ENCODE data around the gene PHKG2. TPM values are rescaled to one million over a fixed set of nuclear protein-coding genes. Genes with fewer than 3 reads are reported as not detected.

The PHKG2 gene, protein sequence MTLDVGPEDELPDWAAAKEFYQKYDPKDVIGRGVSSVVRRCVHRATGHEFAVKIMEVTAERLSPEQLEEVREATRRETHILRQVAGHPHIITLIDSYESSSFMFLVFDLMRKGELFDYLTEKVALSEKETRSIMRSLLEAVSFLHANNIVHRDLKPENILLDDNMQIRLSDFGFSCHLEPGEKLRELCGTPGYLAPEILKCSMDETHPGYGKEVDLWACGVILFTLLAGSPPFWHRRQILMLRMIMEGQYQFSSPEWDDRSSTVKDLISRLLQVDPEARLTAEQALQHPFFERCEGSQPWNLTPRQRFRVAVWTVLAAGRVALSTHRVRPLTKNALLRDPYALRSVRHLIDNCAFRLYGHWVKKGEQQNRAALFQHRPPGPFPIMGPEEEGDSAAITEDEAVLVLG
- total RNA-seq, result 10.7 and 15.0 TPM in 2 replicates

DNA sequence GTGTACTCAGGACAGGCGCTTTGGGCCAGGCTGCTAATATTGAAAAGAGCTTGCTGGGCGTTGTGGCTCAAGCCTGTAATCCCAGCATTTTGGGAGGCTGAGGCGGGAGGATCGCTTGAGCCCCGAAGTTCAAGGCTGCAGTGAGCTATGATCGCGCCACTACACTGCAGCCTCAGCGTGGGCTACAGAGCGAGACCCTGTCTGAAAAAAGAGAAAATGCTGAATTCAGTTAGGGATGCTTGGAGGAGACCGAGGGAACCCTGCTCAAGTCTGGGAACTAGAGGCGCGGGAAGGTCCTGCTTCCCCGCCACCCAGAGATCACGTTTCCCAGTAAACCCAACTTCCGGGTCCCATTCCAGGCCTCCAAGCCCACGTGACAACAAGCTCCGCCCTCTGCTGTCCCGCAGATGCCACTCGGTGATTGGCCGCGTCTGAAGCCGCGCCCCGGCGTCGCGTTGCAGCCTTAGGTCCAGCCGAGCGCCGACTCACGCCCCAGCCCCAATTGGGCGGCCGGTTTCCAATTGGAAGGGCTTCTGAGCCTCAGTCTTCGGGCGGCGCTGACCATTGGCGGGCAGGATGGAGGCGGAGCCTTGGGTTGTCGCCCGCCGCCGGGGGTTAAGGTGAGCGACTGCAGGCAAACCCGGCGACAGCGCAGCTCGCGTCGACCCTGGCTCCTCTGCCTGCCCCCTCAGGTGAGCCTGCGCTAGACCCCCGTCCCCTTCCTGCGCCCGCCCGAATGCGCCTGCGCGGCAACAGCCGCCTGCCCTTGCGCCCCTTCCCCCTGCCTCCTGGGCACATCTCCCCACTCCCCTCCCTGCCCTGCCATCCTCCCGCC is at the start of gene PHKG2:
PHKG2 (plus strand) TSS at position 627 of the 835 bp plus-strand sequence. CDS start 396 bp downstream, outside the sequence.

GRCh38 chr16:30698816-30699614 is 49.2 kb upstream of the PHKG2 start, which contains the start of gene SRCAP:
Gene SRCAP, plus strand, starts transcription at chr16:30699171. Its CDS starts 1,654 bp downstream, at chr16:30700825.

DNA sequence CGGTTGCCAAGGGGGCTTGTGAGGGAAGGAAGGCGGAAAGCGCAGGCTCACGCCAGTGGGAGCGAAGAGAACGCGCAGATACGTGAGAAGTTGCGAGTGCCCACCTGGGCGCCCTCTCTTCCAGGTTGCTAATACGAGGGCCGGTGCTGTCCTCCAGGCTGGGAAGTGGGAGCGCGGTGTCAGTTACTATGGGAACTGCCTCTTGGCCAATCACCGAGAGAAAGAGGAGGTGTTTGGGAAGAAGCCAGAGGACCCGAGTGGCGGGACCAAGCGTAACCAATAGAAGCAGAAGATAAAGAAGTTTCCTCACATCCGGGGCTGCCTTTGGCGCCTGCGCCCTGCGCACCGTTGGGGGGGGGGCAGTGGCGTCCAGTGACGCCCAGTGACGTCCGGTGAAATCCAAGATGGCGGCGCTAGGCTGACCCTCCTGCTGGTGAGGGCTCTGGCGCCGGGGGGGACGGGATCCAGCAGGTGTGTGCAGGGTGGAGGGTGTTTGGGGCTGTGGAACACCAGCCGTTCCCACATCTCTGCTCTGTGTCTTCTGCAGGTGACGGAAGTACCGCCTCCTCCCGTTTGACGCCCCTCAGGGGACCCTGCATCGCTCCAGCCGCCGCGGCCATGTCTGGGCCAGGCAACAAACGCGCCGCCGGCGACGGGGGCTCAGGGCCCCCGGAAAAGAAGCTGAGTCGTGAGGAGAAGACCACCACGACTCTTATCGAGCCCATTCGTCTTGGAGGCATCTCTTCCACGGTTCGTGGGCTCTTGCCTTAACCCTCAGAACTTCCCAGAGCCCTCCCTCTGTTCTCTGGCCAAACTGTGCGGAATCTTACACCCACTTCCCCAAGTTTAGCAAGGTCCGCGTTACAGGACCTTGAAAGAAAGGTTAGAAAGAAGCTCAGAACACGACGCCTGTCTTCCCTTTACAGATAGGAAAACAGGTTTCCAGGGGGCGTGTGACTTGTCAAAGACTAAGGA is 14.0 kb downstream of the PHKG2 start, which contains the start of the genes CFAP119 and RNF40:
CFAP119 (minus strand) TSS at position 135 of the 975 bp plus-strand sequence. CDS start 314 bp downstream, outside the sequence.
RNF40 (plus strand) TSS at position 395 of the 975 bp plus-strand sequence; CDS start at position 619, 224 bp downstream.

GRCh38 chr16:30786936-30787612 is 38.8 kb downstream of the PHKG2 start, which contains the start of gene ZNF629:
Gene ZNF629, minus strand, starts transcription at chr16:30787205. Its CDS starts 2,723 bp downstream, at chr16:30784482.

Other genes starting within 250 kb of the PHKG2 start
- 9.4 and 13.2 TPM in 2 replicates for gene ZNF768, start 221.9 kb upstream of the PHKG2 start, total RNA-seq
- 3.9 and 8.4 TPM in 2 replicates for gene ZNF747, start 213.6 kb upstream of the PHKG2 start, total RNA-seq
- 2.8 and 3.5 TPM in 2 replicates for gene ZNF764, start 190.1 kb upstream of the PHKG2 start, total RNA-seq
- 9.1 and 10.6 TPM in 2 replicates for gene ZNF688, start 176.7 kb upstream of the PHKG2 start, total RNA-seq
- 6.8 and 10.0 TPM in 2 replicates for gene ZNF785, start 162.7 kb upstream of the PHKG2 start, total RNA-seq
- gene ZNF689, start 138.0 kb upstream of the PHKG2 start, total RNA-seq, result 2.9 and 4.0 TPM in 2 replicates
- gene PRR14, start 97.5 kb upstream of the PHKG2 start, total RNA-seq, result 5.8 and 8.1 TPM in 2 replicates
- 13.3 and 18.6 TPM in 2 replicates for gene FBRS, start 90.0 kb upstream of the PHKG2 start, total RNA-seq
- 20.4 and 51.7 TPM in 2 replicates for gene SRCAP, start 49.3 kb upstream of the PHKG2 start, total RNA-seq
- 0.65 and 0.82 TPM in 2 replicates for gene CFAP119, start 13.6 kb downstream of the PHKG2 start, total RNA-seq
- gene RNF40, start 13.9 kb downstream of the PHKG2 start, total RNA-seq, result 42.7 and 67.6 TPM in 2 replicates
- 3.7 and 6.2 TPM in 2 replicates for gene ZNF629, start 38.8 kb downstream of the PHKG2 start, total RNA-seq
- gene BCL7C, start 145.7 kb downstream of the PHKG2 start, total RNA-seq, result 23.1 and 27.8 TPM in 2 replicates
- under 0.01 and 0.19 TPM in 2 replicates for gene CTF1, start 148.2 kb downstream of the PHKG2 start, total RNA-seq
- 14.0 and 15.2 TPM in 2 replicates for gene FBXL19, start 175.1 kb downstream of the PHKG2 start, total RNA-seq
- gene ORAI3, start 200.6 kb downstream of the PHKG2 start, total RNA-seq, result 13.5 and 16.0 TPM in 2 replicates
- gene SETD1A, start 209.3 kb downstream of the PHKG2 start, total RNA-seq, result 1.6 and 5.4 TPM in 2 replicates
- gene HSD3B7, start 236.8 kb downstream of the PHKG2 start, total RNA-seq, result 17.3 and 22.2 TPM in 2 replicates